EL (cell line): ENCODE measurements around the gene IFNA14.
"Not testable (repeated sequence)": the region's sequence is repeated elsewhere in the genome, so short reads cannot be mapped to it uniquely, and the experiment has no call there.

Experiments used
- DNase-seq: peaks from one replicate; pipeline ENCODE4 v3.0.0-alpha.2; 2016

Gene IFNA14

DNA sequence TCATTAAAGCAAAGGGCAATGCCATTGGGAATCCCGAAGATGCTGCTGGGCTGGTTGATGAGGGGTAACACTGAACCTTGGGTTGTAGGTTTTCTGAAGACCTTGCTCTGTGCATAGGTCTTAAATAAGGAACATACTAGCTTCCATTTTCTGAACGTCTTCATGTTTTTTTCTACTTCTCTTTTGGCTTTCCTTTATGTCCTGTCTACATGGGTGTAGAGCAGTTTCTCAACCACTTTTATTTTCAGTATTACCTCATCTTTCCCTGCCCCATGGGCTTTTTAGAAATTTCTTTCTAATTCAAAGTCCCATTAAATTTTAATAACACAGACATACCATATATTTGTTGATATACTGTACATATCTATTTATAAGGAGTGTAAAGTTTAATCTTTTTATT lies at the start of gene IFNA14:
TSS of gene IFNA14 (minus strand) at position 95 of the 400 bp plus-strand sequence. CDS start at position 25, 70 bp downstream.
- no peak for DNase-seq

GRCh38 chr9:21287280-21287679 lies 47.5 kb upstream of the IFNA14 start:
- no peak for DNase-seq

- DNase-seq: no peak
Measured at GRCh38 chr9:21286659-21287058, 46.9 kb upstream of the IFNA14 start.

GRCh38 chr9:21286099-21286498 lies 46.3 kb upstream of the IFNA14 start:
- DNase-seq: no peak

- no peak for DNase-seq
Measured at GRCh38 chr9:21281275-21281674, 41.5 kb upstream of the IFNA14 start.

DNA sequence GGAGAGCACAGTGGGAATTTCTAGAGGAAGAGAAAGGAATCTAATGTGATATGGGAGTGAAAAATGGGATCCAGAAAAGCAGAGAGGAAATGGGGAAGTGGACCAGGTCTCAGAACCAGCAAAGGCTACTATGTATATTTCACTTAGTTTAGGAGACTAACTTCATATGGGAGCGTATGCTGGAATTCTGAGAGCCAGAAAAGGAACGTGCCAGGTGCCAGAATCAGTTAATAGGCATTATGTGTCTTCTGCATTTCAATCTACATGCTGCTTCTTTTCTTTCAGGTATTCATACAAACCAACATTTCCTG lies 28.5 kb upstream of the IFNA14 start:
- DNase-seq: no peak

GRCh38 chr9:21267485-21268346 lies 27.9 kb upstream of the IFNA14 start:
- DNase-seq: no peak

DNA sequence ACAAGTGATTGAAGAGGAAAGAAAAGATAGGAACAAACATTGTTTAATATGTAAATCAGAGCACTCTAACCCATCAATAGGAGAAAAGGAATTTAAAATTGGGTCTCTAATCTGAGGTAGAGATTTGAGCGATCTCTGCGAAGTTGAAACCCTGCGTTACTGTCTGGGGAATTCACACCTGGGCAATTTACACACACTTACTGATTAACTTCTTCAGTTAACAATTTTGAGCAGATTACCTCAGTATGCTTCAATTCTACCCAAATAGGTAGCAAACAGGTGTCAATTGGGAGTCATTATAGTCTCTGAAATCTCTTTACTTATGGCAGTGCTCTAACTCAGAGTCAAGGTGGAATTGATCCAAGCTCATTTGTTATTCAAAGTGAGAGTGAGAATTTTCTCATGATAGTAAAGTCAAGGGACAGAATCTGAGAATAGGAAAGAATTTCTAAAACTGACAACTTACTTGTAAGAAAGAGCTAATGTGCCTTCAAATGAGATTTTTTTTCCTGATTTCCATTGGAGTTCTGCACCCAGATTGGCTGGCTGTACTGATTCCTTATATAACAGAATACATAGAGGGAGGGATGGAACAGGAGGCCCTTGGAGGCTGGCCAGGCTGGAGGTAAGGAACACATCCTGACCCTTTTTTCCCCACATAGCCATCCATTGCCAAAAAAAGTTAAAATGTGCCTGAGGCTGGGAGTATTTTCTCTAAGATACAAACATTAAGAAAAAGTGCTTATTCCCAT lies 27.1 kb upstream of the IFNA14 start:
- no peak for DNase-seq

GRCh38 chr9:21265421-21266189 lies 25.8 kb upstream of the IFNA14 start:
- DNase-seq: no peak

DNA sequence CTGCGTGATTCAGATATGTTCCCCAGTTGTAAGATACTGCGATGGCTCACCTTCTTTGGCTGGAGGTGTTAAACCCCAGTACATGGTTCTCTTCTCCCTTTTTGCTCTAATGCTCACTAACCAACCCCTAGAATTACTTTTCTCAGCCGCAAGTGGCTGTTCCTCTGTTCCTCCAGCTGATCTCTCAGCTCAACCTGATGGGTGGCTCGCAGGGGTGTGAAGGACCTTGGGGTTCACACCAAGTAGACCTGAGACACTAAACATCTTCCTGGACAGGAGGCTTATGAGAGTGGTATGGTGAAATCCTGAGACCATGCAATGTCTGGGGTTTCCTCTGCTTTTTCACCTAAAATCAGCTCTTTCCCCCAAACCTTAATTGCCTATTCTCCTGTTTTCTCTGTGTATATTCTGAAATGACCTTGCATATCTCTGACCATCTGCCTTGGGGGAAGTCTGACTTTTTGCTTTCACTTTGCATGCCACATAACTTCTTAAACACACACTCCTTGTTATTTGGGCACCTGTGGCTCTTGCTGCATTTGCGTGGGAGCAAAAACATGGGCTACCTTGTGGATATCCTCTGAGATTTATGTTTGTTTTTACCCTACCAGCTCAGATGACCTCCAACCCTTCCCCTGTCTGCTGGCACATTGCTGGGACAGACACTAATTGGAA lies 15.9 kb upstream of the IFNA14 start:
- no peak for DNase-seq

- peak; percentile 25 for DNase-seq
Measured at GRCh38 chr9:21252721-21253547, 13.1 kb upstream of the IFNA14 start.

DNA sequence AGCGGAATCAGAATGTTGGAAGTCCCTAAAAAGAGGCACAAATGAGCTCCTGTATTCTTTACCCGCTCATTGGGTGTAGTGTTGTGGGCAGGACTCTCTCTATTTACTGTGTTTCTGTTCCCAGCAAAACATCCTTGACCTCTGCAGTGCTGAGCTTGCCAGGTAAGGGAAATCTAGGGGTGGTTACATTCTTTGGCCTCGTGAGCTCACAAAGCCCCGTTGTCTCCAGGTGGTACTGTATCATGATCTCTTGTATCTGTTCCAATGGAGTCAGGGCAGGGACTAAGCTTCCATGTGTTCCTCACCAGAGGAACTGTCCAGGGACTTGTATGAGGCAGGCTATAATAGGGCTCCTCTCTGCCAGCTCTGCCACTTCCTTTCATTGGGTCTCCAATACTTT lies 11.8 kb upstream of the IFNA14 start:
- no peak for DNase-seq

GRCh38 chr9:21251190-21251589 lies 11.4 kb upstream of the IFNA14 start:
- no peak for DNase-seq

- DNase-seq: no peak
Measured at GRCh38 chr9:21244836-21245235, 5.0 kb upstream of the IFNA14 start.

DNA sequence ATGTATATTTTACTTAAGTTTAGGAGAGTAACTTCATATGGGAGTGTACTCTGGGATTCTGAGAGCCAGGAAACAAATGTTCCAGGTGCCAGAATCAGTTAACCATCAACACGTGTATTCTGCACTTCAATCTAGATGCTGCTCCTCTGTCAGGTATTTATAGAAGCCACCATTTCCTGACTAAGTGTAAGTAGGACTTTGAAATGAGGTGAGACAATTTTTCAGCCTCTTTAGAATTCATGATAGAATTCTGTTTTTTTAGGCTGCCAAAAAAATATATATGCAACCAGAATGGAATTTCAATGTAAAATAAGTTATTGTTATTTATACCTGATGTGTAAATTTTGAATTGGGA lies 3.5 kb downstream of the IFNA14 start:
- DNase-seq: not testable (repeated sequence)

GRCh38 chr9:21235468-21236359 lies 4.1 kb downstream of the IFNA14 start:
- DNase-seq: peak; percentile 36

DNA sequence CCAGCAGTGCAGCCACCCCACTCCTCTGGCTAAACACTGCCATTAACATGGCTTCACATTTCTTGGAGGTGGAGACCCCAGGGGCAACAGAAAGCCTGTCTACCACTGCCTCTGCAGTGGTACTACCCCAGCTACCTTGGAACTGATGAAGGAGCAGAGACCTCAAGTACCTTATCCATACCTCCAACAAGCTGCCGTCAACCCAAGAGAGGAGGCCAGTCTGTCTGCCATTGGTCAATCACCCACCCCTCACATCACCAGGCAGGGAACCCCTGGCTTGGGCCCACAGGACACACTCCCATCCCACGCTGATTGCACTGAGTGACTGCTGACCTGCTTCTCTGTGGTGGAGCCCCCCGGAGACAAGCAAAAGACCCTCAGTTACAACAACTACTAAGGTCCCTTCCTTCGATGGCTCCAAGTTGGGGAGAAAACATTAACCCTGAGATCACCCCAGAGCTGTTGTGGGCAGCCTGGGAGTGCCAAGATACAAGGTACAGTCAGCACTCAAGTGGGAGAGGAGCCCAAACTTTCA lies 5.6 kb downstream of the IFNA14 start:
- no peak for DNase-seq

DNA sequence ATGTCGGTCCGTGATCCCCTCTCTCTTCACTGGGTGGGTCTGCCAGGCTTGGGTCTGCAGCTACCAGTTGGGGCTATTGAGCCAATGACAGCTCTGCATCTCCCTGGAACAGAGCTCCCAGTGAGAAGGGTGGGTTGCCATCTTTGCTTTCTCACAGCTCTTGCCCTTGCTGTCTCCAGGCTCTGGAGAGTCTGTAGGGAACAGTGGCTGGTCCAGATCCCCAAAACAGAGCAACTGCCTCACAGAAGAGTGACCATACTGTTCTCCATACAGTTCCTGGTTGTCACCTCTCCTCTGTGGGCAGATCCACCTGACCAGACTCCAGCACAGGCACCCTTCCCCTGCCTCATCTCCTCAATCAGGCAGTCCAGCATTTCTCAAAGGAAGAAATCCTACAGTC lies 6.5 kb downstream of the IFNA14 start:
- DNase-seq: no peak

- no peak for DNase-seq
Measured at GRCh38 chr9:21228122-21228521, 11.7 kb downstream of the IFNA14 start, which contains the start of gene IFNA17. Gene IFNA17, minus strand, starts transcription at chr9:21228222. Its CDS starts 49 bp downstream, at chr9:21228173.

- DNase-seq: not testable (repeated sequence)
Measured at GRCh38 chr9:21217211-21217610, 22.6 kb downstream of the IFNA14 start, which contains the start of gene IFNA16. Gene IFNA16, minus strand, starts transcription at chr9:21217311. Its CDS starts 6 bp downstream, at chr9:21217305.
